WTC11 (cell line): ENCODE data around the gene LSM2. TPM values are rescaled to one million over a fixed set of nuclear protein-coding genes. Genes with fewer than 3 reads are reported as not detected.

Experiments
- ATAC-seq: fragments of 200-7000 bp; cut with Tn5 transposase; 2 replicates; pipeline ENCODE4 v1.10.0; 2021; ENCODE audit warnings: mild to moderate bottlenecking, moderate library complexity
- CTCF ChIA-PET: fragments of 300-600 bp; sonication (Branson Sonifier 250); formaldehyde crosslinking; loops from one replicate; lab custom pipeline; 2021; ENCODE audit warnings: antibody characterized with exemption; lab: Charles Lee
- POLR2A ChIA-PET: fragments of 350-600 bp; sonication (Branson Sonifier 250); formaldehyde crosslinking; loops from one replicate; lab custom pipeline; 2021; ENCODE audit warnings: antibody characterized with exemption; lab: Charles Lee
- DNase-seq: peaks from one replicate; pipeline ENCODE4 v3.0.0; 2021; ENCODE audit warnings: low spot score
- H3K27ac Mint-ChIP-seq: 2 replicates; pipeline ENCODE4 v1.8.0; 2021; ENCODE audit warnings: mixed read lengths
- H3K27me3 Mint-ChIP-seq: 2 replicates; pipeline ENCODE4 v1.8.0; 2021; ENCODE audit warnings: low read depth, mild to moderate bottlenecking, moderate library complexity, mixed read lengths
- H3K36me3 Mint-ChIP-seq: 2 replicates; pipeline ENCODE4 v1.8.0; 2021; ENCODE audit warnings: mixed read lengths
- H3K4me1 Mint-ChIP-seq: 2 replicates; pipeline ENCODE4 v1.8.0; 2022; ENCODE audit warnings: mixed read lengths
- H3K4me3 Mint-ChIP-seq: 2 replicates; pipeline ENCODE4 v1.8.0; 2021; ENCODE audit warnings: mild to moderate bottlenecking, moderate library complexity, mixed read lengths
- H3K9me3 Mint-ChIP-seq: 2 replicates; pipeline ENCODE4 v1.8.0; 2021; ENCODE audit warnings: mixed read lengths
- FOXJ3 ChIP-seq: sonication (generic); formaldehyde crosslinking; IDR thresholded peaks from 2 replicates; pipeline ENCODE4 v1.9.0; 2021; ENCODE audit warnings: missing genetic modification reagents, mild to moderate bottlenecking, borderline replicate concordance
- GABPB1 ChIP-seq: sonication (generic); formaldehyde crosslinking; IDR thresholded peaks from 2 replicates; pipeline ENCODE4 v1.8.1; 2023; ENCODE audit warnings: mild to moderate bottlenecking, missing genetic modification reagents
- PRRX2 ChIP-seq: fragments of 250-450 bp; sonication (Bioruptor Pico); IDR thresholded peaks from 2 replicates; pipeline ENCODE4 v1.8.0; 2021; ENCODE audit warnings: mild to moderate bottlenecking
- SP1 ChIP-seq: sonication (generic); formaldehyde crosslinking; conservative IDR thresholded peaks from 2 replicates; pipeline ENCODE4 v1.8.1; 2022; ENCODE audit warnings: missing genetic modification reagents
- TEAD1 ChIP-seq: sonication (generic); formaldehyde crosslinking; IDR thresholded peaks from 2 replicates; pipeline ENCODE4 v1.8.0; 2022; ENCODE audit warnings: mild to moderate bottlenecking, missing genetic modification reagents
- ZNF263 ChIP-seq: sonication (generic); formaldehyde crosslinking; IDR thresholded peaks from 2 replicates; pipeline ENCODE4 v1.8.1; 2022; ENCODE audit warnings: low read depth, mild to moderate bottlenecking, moderate library complexity, missing genetic modification reagents
- total RNA-seq: library from RNA; stranded (reverse); gene quantifications from 3 replicates; pipeline ENCODE4 v1.2.3, GENCODE V29; 2021
- TF ChIP-seq, protein P1 (sequence below): sonication (generic); formaldehyde crosslinking; IDR thresholded peaks from 2 replicates; pipeline ENCODE4 v1.8.1; 2022; ENCODE audit warnings: low read depth, missing genetic modification reagents, borderline replicate concordance
- TF ChIP-seq, protein P2 (sequence below): sonication (generic); formaldehyde crosslinking; IDR thresholded peaks from 2 replicates; pipeline ENCODE4 v1.8.0; 2022; ENCODE audit warnings: mild to moderate bottlenecking, missing genetic modification reagents
- TF ChIP-seq, protein P3 (sequence below): fragments of 250-450 bp; sonication (Bioruptor Pico); IDR thresholded peaks from 2 replicates; pipeline ENCODE4 v1.9.0; 2021; ENCODE audit warnings: mild to moderate bottlenecking
- TF ChIP-seq, protein P4 (sequence below): fragments of 250-450 bp; sonication (Bioruptor Pico); IDR thresholded peaks from 2 replicates; pipeline ENCODE4 v1.9.0; 2021; ENCODE audit warnings: mild to moderate bottlenecking

Gene LSM2
- total RNA-seq, 1 experiment from 2014 or later: 104 TPM

DNA sequence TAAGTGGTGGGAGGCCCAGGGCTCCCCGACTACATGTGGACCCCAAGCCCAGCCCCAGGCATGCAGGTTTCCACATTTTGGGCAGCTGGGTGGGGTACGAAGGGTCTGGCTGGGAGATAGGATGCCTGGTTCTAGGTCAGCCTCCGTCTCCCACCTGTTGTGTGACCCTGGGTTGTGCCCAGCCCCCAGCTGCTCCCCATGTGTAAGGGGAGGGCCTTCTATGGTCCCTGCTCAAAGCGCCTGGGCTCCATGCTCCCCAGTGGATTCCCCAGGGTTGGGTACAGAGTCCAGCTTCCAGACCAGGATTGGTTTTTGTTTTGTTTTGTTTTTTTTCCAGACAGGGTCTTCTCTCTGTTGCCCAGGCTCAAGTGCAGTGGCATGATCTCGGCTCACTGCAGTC lies 28.6 kb downstream of the LSM2 start:
- Mint-ChIP-seq H3K9me3 (no peaks in the 10 kb centered on the region), H3K27me3 (no peaks in the 10 kb centered on the region), H3K4me1 (0 out of 2 replicates have a peak, but pooled peaks cover 2% of the 10 kb centered on the region), H3K36me3 (peaks cover 17% of the 10 kb centered on the region), H3K4me3 (no peak overlapping the region), H3K27ac (no peak overlapping the region)
- CTCF ChIA-PET: interaction anchor here (0.6 to 1.4 kb wide), 4 partner anchors 12 to 54 kb away, joined by 3 to 6 read pairs (median 6); partner anchors contain the start of gene LSM2
- POLR2A ChIA-PET: interaction anchor here (1.5 kb wide), 1 partner anchor 36 kb away, joined by 4 read pairs; no protein-coding TSS in a partner anchor
- no peak for TF ChIP-seq ZNF263
- no peak for TF ChIP-seq FOXJ3
- no peak for TF ChIP-seq GABPB1 (CRISPR knock-in tag)
- no peak for TF ChIP-seq PRRX2 (CRISPR knock-in tag)
- no peak for TF ChIP-seq TEAD1 (CRISPR knock-in tag)
- TF ChIP-seq, protein P1, sequence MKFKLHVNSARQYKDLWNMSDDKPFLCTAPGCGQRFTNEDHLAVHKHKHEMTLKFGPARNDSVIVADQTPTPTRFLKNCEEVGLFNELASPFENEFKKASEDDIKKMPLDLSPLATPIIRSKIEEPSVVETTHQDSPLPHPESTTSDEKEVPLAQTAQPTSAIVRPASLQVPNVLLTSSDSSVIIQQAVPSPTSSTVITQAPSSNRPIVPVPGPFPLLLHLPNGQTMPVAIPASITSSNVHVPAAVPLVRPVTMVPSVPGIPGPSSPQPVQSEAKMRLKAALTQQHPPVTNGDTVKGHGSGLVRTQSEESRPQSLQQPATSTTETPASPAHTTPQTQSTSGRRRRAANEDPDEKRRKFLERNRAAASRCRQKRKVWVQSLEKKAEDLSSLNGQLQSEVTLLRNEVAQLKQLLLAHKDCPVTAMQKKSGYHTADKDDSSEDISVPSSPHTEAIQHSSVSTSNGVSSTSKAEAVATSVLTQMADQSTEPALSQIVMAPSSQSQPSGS (CRISPR knock-in tag): no peak
- TF ChIP-seq, protein P2, sequence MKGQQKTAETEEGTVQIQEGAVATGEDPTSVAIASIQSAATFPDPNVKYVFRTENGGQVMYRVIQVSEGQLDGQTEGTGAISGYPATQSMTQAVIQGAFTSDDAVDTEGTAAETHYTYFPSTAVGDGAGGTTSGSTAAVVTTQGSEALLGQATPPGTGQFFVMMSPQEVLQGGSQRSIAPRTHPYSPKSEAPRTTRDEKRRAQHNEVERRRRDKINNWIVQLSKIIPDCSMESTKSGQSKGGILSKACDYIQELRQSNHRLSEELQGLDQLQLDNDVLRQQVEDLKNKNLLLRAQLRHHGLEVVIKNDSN: no peak
- no peak for DNase-seq
- no peak for ATAC-seq

DNA sequence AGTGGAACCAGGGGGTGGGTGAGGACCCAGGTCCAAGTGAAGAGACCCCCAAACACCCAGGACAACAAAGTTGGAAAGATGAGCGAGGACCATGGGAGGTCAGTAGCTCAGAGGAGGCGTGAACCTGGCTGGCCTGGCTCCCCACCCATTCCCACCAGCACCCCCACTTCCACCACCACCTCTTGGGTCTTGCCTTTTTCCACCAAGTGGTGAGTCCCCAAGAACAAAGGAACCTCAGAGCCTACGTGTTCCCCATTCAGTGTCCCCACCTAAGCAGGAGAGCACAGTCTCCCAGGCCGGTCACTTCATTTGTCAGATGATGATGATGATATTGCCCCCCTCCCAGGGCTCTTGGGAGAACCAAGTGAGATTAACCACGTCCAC lies 29.1 kb downstream of the LSM2 start:
- POLR2A ChIA-PET: interaction anchor here (1.5 kb wide), 1 partner anchor 36 kb away, joined by 4 read pairs; no protein-coding TSS in a partner anchor
- peaks cover 12% of the 10 kb centered on the region for H3K36me3 Mint-ChIP-seq

DNA sequence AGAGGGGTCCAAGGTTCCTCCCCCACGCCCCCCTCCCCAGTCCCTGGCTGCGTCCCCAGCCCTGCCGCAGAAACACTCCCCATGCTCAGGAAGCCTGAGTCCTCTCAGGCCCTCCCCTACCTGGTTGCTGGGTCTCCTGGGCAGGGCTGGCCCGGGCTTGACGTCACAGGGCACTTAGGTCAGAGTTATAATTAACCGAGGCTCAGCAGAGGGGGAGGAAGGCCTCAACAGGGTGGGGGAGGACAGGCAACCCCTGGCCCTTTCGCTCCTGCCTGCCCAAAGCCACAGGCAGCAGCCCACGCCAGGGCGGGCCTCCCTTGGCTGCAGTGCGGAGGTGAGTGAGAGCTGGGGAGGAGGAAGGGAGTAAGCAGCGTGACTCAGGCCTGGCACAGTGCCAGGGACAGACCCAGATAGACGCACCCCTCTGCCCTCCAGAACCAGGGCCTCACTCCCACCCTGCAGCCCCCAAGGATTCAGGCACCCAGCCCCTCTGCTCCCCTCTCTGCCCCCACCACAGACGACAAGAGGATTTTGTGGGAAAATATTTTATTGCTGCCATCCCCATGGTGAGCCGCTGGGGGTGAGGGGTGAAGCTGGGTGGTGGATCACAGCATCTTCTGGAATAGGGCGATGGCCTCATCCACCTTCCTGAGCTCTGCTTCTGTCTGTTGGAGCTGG lies 29.6 kb downstream of the LSM2 start, which contains the start of gene VWA7:
TSS of gene VWA7 (minus strand) at position 340 of the 678 bp plus-strand sequence. CDS start 549 bp downstream, outside the sequence.
- CTCF ChIA-PET: interaction anchor here (0.9 to 1.2 kb wide), 4 partner anchors 14 to 37 kb away, joined by 3 to 6 read pairs (median 4); partner anchors contain the start of gene LSM2

More for the DNA sequence above, 29.1 kb downstream of the LSM2 start:
- Mint-ChIP-seq H3K27me3 (no peaks in the 10 kb centered on the region), H3K4me1 (0 out of 2 replicates have a peak, but pooled peaks cover 2% of the 10 kb centered on the region), H3K4me3 (no peak overlapping the region), H3K9me3 (no peaks in the 10 kb centered on the region), H3K27ac (peak overlapping the region; percentile 68; the same call in 1 of the 2 replicates)
- ATAC-seq (no peak), DNase-seq (no peak)
- no peak for TF ChIP-seq SP1 (CRISPR knock-in tag)
- TF ChIP-seq, protein P3, sequence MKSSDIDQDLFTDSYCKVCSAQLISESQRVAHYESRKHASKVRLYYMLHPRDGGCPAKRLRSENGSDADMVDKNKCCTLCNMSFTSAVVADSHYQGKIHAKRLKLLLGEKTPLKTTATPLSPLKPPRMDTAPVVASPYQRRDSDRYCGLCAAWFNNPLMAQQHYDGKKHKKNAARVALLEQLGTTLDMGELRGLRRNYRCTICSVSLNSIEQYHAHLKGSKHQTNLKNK: no peak
- CTCF ChIA-PET: interaction anchor here (1.0 to 1.2 kb wide), 3 partner anchors 14 to 36 kb away, joined by 3 to 6 read pairs (median 5); partner anchors contain the start of gene LSM2

More for the DNA sequence above, 29.6 kb downstream of the LSM2 start, which contains the start of gene VWA7:
- H3K4me1 Mint-ChIP-seq: 0 out of 2 replicates have a peak, but pooled peaks cover 2% of the 10 kb centered on the region
- H3K27ac Mint-ChIP-seq: peak within 1 kb of the TSS; percentile 68; the same call in 1 of the 2 replicates
- H3K9me3 Mint-ChIP-seq: no peaks in the 10 kb centered on the region
- DNase-seq (peak; percentile 35), ATAC-seq (peak; percentile 44)
- POLR2A ChIA-PET: interaction anchor here (1.5 kb wide), 1 partner anchor 37 kb away, joined by 4 read pairs; no protein-coding TSS in a partner anchor
- TF ChIP-seq GABPB1 (CRISPR knock-in tag): peak; percentile 50; the same call in 1 of the 2 replicates
- TF ChIP-seq, protein P4, sequence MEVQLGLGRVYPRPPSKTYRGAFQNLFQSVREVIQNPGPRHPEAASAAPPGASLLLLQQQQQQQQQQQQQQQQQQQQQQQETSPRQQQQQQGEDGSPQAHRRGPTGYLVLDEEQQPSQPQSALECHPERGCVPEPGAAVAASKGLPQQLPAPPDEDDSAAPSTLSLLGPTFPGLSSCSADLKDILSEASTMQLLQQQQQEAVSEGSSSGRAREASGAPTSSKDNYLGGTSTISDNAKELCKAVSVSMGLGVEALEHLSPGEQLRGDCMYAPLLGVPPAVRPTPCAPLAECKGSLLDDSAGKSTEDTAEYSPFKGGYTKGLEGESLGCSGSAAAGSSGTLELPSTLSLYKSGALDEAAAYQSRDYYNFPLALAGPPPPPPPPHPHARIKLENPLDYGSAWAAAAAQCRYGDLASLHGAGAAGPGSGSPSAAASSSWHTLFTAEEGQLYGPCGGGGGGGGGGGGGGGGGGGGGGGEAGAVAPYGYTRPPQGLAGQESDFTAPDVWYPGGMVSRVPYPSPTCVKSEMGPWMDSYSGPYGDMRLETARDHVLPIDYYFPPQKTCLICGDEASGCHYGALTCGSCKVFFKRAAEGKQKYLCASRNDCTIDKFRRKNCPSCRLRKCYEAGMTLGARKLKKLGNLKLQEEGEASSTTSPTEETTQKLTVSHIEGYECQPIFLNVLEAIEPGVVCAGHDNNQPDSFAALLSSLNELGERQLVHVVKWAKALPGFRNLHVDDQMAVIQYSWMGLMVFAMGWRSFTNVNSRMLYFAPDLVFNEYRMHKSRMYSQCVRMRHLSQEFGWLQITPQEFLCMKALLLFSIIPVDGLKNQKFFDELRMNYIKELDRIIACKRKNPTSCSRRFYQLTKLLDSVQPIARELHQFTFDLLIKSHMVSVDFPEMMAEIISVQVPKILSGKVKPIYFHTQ (CRISPR knock-in tag): no peak
- no peak within 1 kb of the TSS for H3K4me3 Mint-ChIP-seq
- H3K27me3 Mint-ChIP-seq: no peaks in the 10 kb centered on the region
- H3K36me3 Mint-ChIP-seq: peaks cover 10% of the 10 kb centered on the region
